H4 (cell line): ENCODE data around the gene FAM216A. TPM values are rescaled to one million over a fixed set of nuclear protein-coding genes. Genes with fewer than 3 reads are reported as not detected.

Source experiments
- total RNA-seq: library from RNA; depleted of rRNA; stranded (reverse); fragments of >200 nt; shearing (Covaris generic); gene quantifications from 2 replicates; pipeline ENCODE4 v1.2.3, GENCODE V29; 2014; rRNA removed

The FAM216A gene
- total RNA-seq, 1 experiment from 2014 or later = 18.0 TPM

Other genes with a start within 250 kb of the FAM216A start
- 50.5 and 74.7 TPM in 2 replicates for gene ATP2A2, start 187.6 kb upstream of the FAM216A start, total RNA-seq
- gene ANAPC7, start 65.1 kb upstream of the FAM216A start, total RNA-seq = 50.9 and 54.2 TPM in 2 replicates
- gene ARPC3, start 18.5 kb upstream of the FAM216A start, total RNA-seq = 970 and 1,154 TPM in 2 replicates
- gene GPN3, start 588 bp upstream of the FAM216A start, total RNA-seq = 37.0 and 50.3 TPM in 2 replicates
- 63.3 and 92.9 TPM in 2 replicates for gene VPS29, start 33.3 kb downstream of the FAM216A start, total RNA-seq
- gene RAD9B, start 33.5 kb downstream of the FAM216A start, total RNA-seq = 0.21 and 0.53 TPM in 2 replicates
- gene PPTC7, start 114.5 kb downstream of the FAM216A start, total RNA-seq = 3.6 and 3.7 TPM in 2 replicates
- gene TCTN1, start 145.3 kb downstream of the FAM216A start, total RNA-seq = 50.1 and 62.3 TPM in 2 replicates
- 1.6 TPM in 1 of 2 replicates, not detected in the other for gene HVCN1, start 220.3 kb downstream of the FAM216A start, total RNA-seq